Anterior cingulate cortex (tissue), 58 donors: ENCODE measurements around the gene LIPA.

Experiments used
- DNase-seq, 58 donors: peaks; one replicate each; lab custom pipeline; 2025; lab: John Stamatoyannopoulos, UW

LIPA gene

DNA sequence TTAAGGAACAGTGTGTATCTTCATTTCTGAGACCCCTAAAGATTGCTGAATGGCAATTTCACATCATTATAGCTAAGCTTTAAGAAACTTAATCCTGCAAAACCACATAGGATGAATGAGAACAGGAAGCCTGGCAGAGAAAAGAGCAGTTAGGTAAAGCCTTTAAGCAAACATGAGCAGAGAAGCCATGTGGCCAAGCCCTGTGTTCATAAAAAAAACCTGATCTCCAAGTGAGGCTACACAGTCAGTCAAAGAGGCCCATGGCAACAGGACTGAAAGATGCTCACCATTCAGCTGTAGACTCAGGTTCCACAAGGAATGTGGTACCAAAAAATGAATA lies 9.3 kb downstream of the LIPA start:
- DNase-seq, result no peak

DNA sequence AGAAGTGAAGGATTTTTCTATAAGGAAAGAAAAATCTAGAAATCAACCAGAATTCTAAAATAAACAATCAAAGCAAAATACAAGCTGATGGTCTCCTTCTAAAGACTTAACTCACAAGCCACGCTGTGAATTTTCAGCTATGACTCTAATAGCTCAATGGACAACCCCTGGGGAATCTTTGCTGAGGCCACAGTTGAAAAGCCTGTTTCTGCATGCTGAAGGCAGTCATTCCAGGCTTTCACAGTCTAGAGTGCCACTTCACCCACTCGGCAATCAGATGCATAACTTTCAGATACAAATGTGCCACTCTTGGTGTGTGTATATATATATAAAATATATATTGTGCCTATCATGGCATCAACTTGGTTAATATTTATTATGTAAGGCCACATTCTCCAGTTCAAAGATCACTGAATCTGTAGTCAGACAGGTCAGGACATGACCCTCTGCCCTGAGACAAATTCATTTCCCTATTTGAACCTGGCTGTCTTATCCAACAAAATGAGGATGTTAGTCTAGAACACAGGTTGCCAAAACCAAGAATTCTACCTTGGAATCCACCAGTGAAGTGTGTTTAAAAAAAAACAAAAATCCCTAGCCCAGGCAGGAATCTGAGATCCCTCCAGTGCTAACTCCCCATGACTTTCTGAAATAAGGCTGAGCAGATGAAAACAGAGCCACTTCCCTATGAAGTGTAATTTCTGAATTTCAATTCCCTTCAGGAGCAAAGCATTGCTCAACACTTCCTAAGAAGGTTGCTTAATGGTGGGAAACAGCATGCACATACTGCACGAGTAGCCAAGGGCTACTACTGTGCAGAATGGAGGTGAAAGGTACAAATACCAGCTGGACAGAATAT lies 9.9 kb downstream of the LIPA start:
- no peak for DNase-seq

DNA sequence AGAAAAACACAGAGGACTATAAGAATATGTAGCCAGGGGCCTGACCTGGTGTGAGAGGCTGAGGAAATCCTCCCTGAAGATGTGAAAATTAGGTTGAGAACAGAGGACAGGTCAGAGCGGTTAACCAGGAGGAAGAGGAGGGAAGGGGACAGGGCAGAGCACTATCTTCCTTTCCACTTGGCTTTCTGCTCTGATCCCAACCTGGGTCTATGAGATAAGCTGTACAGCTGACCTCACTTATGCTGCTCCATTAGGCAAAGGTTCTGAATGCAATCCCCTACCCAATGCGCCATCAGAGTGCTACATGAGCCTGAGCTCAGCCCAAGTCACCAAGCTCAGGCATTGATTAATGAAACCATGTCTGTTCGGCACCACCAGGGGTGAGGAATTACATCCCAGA lies 10.5 kb downstream of the LIPA start:
- no peak for DNase-seq

DNA sequence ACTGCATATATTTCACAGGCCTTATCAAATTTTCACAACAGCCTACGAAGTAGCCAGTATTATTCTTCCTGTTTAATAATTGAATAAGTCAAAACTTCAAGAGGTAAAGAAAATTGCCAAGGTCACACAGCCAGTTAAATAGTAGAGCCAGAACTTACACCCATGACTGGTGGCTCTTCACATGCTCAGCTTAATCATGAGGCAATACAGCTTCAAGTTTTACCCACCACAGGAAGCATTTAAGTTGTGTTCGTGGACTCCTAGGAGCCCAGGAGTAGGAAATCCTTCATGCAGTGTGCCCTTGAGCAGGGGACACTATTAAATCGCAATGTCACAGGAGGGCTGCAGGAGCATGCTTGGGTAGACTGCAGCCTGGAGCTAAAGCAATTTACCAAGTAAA lies 11.1 kb downstream of the LIPA start:
- no peak for DNase-seq

DNA sequence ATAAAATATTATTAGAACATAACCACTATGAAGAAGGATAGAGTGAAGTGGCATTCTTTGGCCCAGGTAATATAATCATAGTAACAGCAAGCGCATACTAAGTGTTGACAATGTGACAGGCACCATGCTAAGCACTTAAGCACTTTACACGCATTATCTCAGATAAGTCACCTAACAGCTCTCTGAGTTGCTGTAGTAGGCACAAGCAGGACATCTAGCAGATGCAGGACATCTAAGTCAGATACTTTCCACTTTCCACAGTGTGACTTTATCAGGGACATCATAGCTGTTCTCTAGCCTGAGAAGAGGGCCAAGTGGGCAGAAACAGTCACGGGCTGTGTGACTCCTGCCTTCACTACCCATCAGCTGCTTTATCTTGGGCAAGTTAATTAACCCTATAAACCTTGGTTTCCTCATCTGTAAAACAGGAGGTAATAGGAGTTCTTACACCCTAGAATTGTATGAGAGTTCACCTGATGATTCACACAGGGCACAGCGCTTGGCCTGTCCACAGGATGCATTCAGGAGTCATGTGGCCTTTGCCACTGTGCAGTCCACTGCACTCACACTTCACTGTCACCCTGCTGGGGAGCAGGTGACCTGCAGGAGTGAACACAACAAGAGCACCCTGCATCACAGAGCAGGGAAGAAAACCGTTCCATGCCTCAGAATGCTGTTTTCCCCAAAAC lies 12.5 kb downstream of the LIPA start:
- DNase-seq, result no peak

DNA sequence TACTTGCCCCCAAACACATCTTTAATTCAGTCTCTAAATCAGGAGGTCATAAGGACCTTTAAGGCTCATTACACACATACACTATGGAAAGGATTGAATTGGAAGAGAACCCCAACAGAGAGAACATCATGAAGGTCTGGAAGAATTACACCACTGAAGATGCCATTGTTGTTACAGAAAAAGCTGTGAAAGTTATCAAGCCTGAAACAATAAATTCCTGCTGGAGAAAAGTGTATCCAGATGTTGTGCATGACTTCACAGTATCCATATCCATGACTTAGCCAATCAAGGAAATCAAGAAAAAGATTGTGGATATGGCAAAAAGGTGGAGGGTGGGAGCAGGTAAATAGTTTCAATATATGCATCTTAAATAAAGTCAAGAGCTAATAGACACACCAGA lies 13.7 kb downstream of the LIPA start:
- no peak for DNase-seq

DNA sequence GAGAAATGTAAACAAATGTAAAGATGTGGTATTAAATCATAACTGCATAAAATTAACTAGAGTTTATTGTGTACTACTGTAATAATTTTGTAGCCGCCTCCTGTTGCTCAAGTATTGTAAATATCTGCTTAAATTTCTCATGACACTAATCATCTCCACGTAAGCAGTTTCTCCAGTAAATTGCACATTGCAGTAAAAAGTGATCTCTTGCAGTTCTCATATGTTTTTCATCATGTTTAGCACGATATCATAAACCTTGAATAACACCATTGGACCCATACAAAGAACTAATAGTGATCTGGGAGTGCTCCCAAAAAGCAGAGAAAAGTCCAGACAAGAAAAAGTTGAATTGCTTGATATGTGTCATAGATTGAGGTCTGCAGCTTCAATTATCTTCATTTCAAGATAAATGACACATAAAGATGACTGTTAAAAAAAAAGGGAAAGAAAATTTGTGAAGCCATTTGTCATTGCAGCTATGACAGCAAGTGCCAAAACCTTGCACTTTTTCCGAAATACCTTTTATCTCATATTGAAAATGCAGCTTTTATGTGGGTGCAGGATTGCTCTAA lies 15.3 kb downstream of the LIPA start:
- DNase-seq, result no peak

DNA sequence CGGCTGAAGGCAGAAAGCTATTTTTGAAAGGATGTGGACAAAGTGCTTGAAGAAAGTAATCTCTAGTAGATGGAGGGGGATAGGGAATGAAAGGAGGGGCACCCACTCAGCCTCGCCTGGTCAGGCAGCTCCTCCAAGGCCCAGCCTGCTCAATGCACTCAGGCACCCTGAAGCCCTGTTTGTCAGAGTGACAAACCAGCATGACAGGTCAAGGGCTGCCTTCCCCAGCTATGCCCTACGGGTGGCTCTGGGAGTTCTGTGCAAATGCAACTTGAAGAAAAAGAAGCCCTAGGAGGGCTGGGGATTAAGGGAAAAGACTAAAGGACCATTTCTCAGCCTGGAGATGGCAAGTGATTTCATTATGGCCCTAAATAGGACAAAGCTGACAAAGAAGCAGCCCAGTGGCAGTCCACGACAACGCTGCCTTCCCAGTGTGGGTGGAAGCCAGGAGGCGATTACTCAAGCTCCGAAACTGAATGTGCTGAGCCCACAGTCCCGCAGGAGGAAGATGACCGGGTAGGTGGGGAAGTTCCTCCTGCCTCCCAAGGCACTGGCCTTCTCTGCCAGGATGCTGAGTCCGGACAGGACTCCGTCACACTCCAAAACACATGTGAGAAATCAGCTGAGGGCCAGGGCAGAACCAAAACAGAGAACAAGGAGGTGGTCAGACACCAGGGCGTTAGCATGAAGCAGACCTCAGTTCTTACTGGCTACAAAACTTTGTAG lies 16.3 kb downstream of the LIPA start:
- DNase-seq, result peak in 51 of 58 donors; percentile 9 to 82 (median 54)

DNA sequence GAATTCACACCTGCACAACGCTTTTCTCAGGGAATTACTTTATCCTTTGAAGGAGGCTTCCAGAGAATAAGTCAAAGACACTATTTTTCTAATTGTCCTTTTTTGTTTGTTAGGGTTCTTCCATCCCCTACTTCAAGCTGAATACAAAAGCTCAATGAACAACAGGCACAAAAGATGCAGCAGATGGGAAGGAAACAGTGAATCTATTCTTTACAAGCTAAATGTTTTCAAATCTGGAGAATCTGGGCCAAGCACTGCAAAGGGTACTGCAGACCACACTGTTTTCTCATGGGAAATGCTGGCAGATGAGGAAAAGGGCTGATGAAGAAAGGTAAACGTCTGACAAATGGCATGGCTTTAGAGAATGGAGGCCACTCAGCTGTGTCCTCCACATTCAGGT lies 18.5 kb downstream of the LIPA start:
- peak in 3 of 58 donors; percentile 35 to 46 (median 46) for DNase-seq

DNA sequence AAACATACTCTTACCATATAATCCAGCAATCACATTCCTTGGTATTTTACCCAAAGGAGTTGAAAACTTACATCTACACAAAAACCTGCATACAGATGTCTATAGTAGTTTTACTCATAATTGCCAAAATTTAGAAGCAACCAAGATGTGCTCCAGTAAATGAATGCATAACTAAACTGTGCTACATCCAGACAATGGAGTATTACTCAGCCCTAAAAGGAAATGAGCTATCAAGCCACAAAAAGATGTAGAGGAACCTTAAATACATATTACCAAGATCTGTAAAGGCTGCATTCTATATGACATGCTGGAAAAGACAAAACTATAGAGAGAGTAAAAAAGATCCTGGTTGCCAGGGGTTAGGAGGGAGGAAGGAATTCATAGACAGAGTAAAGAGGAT lies 22.6 kb downstream of the LIPA start:
- DNase-seq, result no peak

DNA sequence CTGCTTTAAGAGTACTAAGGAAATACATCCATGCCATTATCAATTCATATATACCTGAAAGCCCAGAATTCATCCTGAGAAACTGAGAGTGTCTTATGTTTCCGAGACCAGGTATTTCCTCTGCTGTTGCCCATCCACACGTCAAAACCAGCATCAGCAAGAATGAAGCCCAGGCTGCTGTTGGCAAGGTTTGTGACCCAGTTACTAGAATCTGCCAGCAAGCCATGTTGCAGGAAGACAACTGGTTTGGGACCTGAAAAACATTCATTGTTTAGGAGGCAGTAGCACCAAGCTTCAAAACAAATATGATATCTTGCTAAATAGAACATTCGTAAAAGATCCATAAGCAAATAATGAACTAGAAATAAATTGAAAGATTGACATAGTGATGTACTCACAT lies 23.4 kb downstream of the LIPA start:
- DNase-seq, result no peak

DNA sequence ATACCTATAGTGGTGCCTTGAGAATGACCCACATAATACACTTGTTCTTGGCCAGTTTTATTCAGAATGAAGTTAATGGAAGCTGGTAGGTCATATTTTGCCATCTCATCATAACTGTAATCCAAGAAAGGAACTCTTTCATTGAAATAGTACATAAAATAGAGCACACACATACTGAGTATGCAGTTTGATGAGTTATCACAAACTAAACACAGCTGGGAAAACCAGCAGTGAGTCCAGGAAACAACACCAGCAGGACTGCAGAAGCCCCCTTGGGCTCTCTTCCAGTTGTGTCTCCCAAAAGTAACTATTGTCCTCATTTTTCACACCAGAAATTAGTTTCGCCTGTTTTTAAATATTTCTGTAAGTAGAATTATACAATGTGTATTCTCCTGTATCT lies 24.7 kb downstream of the LIPA start:
- no peak for DNase-seq

DNA sequence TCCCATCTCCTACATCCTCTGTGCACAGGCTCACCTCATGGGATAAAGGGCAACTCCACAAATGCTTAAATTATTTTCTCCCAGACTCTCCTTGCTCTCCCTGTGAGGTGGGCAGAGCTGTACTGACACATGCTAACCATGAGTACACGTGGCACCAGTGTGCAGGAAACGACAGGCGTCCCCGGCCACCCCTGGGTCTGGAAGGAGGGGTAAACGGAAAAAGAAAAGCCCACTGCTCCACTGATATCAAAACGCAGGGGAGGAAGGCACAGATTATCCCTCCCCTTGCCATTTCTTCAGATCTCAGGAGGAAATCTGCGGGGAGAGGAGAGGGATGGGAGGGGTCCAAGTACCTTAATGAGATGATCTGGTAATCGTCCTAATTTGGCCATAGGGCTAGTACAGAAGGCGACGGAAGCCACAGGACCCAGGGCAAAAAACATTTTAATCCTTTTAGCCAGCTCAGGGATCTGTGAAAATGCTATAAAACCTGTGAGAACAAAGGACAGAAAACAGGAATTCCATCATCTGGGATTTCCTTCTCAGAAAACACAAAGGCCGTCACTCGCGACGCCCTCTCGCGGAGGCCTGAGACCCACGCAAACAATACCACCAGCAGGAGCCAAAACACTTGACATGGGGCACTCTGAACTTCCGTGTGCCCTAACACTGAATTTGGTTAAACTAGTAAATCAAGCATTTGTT lies 26.7 kb downstream of the LIPA start:
- DNase-seq, result peak in 18 of 58 donors; percentile 14 to 58 (median 34)

DNA sequence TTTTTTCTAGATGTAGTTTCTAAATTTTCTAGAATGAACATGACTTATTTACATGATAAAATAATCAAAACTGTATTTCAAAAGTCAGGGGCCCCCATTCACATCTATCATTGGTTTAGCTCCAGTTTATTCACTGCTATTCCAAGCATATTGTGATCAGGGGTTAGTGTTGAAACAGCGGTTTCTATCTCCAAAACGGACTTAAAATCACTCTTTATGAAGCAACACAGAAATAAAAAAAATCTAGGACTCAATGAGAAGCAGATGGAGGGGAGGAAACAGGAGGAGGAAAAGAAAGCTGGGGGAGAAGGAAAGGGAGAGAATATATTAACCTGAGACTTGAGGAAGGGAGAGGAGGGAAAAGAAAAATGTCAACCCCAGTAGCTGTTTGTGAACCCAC lies 29.7 kb downstream of the LIPA start:
- no peak for DNase-seq

DNA sequence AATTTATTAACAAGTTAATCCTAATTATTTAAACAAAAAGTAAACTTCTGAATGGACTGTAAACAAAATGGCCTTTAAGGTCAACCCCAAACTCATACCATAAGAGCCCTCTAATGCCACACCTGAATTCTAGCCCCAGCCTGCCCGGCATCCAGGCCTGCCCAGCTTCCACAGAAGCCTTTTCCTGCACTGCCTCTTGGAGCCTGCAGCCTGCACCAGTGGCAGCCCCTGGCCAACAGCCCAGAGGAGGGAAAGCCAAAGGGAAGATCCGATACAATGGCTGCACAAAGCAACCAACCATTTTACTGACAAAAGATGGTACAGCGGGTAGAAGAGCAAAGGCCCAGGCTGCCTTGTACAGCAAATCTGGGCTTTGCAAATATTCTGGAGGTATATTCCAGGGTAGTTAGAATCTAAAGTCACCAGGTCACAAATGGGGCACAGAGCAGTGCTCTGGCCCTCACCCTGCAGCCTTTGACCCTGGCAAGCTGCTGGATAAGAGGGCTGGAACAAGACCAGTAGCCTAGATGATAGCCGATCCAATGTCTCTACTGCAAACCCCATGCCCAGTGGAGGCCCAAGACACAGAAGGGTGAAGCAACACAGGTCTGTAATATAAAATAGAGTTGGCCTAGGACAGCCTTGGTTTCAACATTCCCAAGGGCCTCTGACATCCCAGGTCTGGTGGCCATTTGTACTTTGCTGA lies 31.9 kb downstream of the LIPA start:
- peak in 37 of 58 donors; percentile 3 to 68 (median 40) for DNase-seq

DNA sequence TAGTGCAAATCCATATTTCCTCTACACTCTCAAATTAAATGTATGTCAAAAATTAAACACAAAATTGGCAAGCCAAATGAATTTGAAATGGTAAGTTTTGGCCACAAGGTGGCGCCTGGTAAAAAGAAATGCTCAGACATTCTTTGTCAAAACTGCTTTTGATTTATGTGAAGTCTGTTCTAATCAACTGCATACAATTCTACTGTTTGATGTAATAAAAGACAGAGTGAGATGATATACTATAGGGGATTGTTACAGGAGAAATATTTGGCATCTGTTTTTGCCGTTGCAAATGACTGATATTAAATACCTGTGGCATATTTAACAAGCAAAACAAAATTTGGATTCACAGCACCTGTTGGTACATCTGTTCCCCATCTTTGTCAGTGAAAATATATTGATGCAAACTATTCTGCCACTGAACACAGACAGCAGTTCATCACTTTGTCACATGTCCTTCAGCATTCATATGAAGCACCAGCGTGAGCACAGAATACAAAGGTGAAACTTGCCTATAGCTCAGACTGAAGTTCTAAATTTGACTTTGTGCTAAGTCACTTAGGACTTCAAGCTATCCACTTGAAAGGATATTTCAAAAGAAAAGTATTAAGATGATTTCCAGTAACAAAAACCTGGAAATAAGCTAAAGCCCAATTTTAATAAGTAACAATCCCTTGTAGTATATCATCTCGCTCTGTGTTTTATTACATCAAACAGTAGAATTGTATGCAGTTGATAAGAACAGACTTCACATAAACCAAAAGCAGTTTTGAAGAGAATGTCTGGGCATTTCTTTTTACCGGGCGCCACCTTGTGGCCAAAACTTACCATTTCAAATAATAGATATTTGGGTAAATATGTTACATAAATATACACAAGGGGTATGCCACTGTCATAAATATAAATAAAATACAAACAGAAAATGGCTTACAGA lies 34.3 kb downstream of the LIPA start:
- DNase-seq, result peak in 25 of 58 donors; percentile 1 to 74 (median 40)

DNA sequence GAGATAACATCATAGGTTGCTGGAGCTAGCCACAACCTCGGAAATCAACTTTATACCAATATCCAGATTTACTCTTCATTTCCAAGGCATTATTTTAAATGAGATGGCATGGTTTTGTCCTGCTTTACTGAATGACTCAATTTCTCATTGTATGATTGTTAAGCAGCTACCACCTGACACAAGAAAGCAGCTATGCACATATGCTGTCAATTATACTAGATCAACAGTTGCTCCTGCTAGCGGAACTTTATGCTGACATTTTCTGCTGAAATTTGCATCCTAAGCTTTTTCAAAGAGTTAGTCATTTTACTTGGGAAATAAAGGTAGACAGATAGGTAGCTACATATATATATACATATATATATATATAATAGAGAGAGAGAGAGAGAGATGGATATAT lies 35.5 kb downstream of the LIPA start:
- no peak for DNase-seq

DNA sequence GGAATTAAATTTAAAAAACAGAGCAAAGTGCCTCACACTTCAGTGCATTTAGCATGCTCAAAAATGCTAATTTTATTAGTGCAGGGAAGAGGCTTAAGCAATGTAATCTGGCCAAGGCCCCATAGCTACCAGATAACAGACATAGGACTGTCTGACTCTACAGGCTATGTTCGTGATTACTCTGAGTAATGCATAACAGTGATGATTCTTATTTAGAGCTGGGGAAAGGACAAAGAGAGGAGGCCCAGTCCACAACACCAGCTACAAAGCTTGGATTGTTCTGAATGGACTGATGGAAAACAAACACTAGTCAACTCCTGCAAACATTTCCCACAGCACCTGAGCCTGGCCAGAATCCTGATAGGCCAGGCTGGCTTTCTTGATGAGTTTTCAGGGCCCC lies 36.1 kb downstream of the LIPA start:
- peak in 6 of 58 donors; percentile 15 to 61 (median 40) for DNase-seq
